Measurements from ENCODE around the gene FAM204A. TPM values are rescaled to one million over a fixed set of nuclear protein-coding genes. Genes with fewer than 3 reads are reported as not detected.

FAM204A gene
- total RNA-seq, result 67.8 and 77.3 TPM in 2 replicates

GRCh38 chr10:118341791-118342637, at the start of gene FAM204A:
TSS of gene FAM204A (minus strand) at chr10:118342324. CDS start at chr10:118336415, 5,909 bp downstream.
- DNase-seq, result peak; percentile 96

DNA sequence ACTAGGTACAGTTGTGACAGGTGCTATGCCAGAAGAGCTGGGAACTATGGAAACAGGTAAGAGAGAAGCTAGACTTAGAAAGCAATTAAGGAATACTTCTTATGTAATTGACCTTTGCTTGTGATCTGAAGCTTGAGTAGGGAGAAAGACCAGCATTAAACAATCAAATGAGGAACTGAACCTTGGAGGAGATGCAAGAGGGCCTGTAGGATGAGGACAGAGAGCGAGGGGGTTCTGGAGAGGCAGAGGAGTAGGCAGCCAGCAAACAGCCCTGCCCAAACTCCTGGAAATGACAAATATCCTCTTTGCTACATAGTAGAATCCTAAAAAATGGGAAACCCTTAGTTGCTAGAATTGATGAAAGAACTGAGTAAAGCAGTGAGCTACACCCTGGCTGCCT, 41.6 kb upstream of the FAM204A start:
- no peak for DNase-seq

GRCh38 chr10:118383063-118383689, 41.1 kb upstream of the FAM204A start:
- no peak for DNase-seq

- DNase-seq, result no peak
Observed at GRCh38 chr10:118374404-118374803, 32.3 kb upstream of the FAM204A start.

DNA sequence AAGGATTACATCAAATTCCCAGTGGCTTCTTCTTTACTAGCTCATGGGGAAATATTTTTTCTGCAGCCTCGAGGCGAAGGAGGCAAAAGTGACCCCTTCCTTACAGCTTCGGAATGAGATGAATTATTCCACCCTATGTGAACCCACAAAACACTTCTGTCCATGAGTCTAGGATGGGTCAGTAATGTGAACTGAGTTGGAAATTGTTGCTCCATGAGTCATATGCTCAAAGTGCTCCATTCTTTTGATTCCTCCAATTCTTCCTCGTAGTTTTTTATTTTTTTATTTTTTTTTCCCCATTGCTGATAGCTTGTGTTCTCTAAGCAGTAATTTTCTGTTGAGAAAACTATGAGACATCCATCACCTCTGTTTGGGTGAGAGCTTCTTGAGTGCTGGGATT, 31.7 kb upstream of the FAM204A start:
- DNase-seq, result no peak

DNA sequence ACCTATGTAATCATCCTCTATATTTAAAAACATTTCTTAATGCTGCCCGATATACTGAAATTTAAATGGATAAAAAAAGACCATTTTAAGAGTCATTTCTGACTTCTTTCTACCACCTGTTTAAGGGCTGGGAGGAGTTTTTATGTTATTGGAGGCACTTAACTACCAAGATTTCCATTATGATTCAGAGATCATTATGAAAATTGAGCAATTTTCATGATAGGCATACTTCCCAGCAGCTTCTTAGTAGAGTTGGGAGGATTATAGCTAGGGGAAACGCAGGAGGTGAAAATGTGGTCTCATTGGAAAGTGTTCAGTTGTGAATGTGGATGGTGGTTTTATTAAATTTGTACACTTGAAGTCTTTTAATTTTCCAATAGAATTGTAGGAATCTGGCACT, 28.4 kb upstream of the FAM204A start:
- no peak for DNase-seq

DNA sequence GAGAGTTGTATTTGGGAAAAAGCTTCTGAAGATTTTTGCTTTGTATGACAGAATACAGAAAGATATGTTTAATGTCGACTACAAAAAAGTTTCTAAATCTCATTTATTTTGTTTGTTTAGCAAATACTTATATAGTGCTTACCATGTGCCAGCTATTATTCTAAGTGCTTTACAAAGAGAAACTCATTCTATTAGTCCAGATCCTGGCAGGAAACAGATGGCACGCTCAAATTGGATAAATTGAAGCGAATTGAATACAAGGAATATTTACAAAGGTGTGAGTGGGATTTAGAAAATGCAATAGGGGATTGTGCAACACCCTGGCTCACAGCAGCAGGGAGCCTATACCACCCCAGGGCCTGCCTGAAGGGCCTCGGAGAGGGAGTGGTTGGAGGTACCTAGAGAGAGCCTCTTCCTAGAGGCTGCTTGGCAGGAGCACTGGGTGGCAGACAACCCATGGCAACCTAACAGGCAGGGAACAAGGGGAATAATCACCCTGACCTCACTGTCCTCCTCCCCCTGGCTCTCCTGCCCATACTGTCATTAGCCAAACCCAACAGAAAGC, 27.6 kb upstream of the FAM204A start:
- peak; percentile 19 for DNase-seq

DNA sequence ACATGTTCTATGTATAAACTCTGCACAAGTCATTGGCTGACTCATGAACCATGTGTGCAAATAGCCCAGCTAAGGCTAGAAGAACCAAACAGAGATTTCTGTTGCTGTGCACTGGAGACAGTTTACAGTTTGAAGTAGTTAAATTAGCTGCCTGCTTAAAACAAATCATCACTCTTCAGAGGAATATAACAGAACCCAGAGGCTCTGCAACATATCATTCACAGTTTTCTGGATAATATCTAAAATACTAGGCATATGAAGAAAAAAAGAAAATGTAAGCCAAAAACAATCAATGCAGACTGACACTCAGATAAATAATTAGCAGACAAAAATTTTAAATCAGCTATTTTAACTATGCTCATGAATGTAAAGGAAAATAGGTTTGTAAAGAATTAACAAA, 23.6 kb upstream of the FAM204A start:
- DNase-seq, result no peak

GRCh38 chr10:118362103-118362502, 20.0 kb upstream of the FAM204A start:
- no peak for DNase-seq

- no peak for DNase-seq
Observed at GRCh38 chr10:118358327-118358726, 16.2 kb upstream of the FAM204A start.

- no peak for DNase-seq
Observed at GRCh38 chr10:118357841-118358240, 15.7 kb upstream of the FAM204A start.

DNA sequence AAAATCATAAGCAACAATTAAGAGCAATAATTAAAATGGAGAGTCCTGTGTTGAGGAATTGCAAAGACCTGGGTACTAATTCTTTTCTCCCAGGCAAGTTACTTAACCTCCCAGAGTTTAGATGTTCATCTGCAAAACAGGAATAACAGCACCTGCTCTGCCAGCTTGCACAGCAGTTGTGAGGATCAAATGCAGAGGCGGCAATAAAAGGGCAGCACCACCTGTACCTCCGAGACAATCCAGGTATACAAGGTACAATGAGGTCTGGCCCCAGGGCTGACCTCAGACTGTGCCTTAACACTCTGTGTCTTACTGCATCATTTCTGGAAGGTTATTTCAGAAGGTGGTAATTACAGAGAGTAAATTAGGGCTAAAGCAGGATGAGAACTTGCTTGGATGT, 14.5 kb upstream of the FAM204A start:
- DNase-seq, result no peak

DNA sequence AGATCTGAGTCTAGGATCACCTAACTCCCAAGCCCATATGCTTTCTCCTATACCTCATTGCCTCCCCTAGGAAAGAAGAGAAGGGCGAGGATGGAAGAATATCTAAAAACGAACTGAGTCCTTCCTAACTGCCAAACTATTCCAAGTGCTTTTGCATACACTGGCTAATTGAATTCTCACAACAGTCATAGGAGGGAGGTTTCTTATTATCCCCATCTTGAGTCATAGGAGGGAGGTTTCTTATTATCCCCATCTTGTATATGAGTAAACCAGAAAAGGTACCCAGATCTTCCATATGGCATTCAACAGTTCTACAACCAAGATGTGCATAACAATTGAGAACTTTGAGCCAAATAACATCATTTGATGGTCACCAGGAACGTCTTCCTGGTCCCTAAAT, 13.1 kb upstream of the FAM204A start:
- no peak for DNase-seq

DNA sequence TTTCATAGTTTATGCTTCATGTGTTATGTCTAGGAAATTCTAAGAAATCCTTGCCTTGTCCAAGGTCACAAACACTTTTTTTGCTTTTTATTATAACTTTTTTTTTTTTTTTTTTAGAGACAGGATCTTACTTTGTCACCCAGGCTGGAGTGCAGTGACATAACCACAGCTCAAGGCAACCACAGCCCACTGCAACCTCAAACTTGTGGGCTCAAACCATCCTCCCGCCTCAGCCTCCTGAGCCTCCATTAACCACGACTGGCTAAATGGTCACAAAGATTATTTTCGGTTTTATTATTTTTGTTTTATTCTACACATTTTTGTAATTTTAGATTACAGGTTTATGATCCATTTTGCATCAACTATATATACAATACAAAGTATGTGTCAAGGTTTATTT, 7.1 kb upstream of the FAM204A start:
- DNase-seq, result no peak

DNA sequence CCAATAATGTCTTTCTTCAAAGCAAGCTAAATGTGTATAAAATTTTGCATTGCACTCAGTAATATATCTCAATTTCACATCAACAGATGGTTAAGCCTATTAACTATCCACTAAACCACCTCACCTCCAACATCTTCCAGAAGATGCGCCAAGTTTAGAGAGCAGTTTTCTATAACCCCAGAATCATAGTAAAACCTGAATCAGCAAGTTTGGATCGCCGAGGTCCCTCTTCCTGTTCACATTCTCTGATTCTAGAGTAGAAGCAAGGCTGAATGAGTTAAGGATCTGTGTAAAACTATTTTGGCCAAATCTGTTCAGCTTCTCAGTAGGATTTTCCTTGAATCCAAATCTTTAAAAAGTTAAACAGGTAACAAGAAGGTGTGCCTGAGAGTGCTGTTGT, 1.4 kb upstream of the FAM204A start:
- no peak for DNase-seq

DNA sequence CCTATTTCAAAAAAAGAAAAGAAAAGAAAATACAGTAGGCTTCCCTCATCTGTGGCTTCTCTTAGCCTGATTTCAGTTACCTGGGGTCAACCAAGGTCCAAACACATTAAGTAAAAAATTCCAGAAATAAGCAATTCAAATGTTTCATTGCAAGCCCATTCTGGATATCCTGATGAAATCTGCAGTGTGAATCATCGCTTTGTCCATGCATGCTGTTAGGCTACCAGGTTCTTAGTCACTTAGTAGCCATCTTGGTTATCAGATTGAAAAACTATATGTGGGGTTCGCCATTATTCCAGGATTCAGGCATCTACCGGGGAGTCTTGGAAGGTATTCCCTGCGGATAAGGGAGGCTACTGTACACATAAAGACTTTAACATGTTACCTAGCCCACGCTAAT, 991 bp upstream of the FAM204A start:
- no peak for DNase-seq

DNA sequence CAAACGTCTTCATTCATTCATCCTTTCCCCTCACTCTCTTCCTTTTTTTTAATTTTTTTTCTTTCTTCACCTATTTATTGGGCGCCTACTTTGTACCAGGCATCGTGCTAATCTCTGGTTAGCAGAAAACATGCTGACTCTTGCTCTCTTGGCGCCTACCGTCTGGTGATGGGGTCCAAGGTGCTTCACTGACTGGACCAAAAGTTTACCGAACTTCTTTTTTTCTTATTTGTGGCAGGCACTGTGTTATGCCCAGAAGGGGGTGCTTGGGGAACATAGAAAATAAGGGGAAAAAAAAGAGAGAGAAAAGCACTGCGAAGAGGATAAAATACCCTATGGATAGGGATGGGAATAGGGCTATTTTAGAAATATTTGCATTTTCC, 505 bp upstream of the FAM204A start:
- no peak for DNase-seq

GRCh38 chr10:118340486-118340885, 1.6 kb downstream of the FAM204A start:
- peak; percentile 27 for DNase-seq

DNA sequence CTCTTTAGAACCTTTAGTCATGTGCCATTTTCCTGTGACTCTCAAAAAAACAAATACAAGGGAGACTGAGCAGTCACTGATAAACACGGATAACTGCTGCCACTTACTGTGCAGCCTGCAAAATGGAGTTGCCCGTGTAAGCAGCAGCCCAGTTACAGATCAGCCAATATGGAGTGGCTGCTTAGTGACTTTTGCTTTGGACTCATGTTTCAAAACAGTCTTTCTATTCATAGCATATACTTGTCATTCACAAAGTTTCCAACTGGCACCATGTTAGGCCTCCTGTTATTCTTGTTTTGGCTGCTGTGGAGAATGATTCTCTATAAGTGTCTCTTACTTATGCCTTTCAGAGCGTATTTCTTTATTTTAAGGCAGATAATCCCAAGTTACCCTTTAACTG, 3.0 kb downstream of the FAM204A start:
- no peak for DNase-seq

GRCh38 chr10:118337356-118337755, 4.8 kb downstream of the FAM204A start:
- no peak for DNase-seq

DNA sequence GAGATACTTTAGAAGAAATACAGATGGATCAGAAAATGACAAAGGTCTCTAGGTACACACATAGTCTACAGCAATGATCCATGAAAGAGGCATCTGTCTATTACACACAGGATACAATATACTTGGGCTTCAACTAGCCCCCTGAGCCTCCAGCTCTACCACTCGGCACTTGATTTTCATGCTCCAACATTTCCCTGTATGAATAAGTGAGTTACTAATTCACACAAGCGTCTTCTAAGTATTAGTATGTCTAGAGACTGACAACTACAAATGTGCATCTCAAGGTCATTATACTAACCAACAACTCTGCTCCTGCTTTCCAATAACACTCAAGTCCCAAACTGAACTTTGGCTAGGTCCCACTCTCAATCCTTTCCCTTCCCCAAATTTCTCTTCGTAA, 8.3 kb downstream of the FAM204A start:
- no peak for DNase-seq

DNA sequence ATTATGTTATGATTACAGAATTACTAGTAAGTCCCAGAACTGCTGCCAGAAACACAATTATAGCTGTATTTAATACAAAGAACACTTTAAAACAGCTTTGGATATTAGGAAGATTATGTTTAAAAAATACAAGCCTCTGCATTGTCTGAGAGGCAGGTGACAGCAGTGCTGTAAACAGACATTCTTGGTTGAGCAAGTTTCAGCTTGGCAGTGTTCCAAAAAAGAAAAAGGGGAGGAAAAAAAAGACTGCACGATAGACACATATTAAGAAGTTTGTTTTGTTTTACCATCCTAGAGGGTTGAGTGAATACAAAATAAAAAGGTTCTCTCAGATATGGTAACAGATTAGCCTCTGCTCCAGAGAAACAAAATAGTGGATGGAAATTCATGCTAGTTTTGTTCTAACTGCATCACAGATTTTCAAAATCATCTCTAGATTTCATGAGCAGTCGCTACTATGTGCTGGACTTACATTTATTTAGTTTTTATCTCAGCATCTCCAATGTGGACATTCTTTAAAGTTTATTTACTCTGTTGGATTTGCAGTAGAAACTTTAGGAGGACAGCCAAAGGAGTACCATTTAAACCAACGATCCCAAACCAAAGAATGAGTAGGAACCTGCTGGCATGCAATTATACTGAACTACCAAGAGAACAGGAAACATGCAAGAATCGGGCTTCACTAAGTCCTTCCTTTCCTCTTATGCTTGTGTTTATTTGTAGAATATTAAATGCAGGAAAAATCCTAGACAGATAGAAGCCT, 9.0 kb downstream of the FAM204A start:
- DNase-seq, result peak; percentile 43

- DNase-seq, result no peak
Observed at GRCh38 chr10:118332236-118332635, 9.9 kb downstream of the FAM204A start.
